Measurements from ENCODE around the gene PLXNB2. TPM values are rescaled to one million over a fixed set of nuclear protein-coding genes. Genes with fewer than 3 reads are reported as not detected.

The PLXNB2 gene
- total RNA-seq, 1 experiment from 2014 or later, result 236 TPM

- Histone ChIP-seq H4K20me1 (ENCODE audit: insufficient read depth) (no peaks in the 10 kb centered on the region), H3K9me3 (ENCODE audit: control insufficient read depth in 1 of 2, insufficient read depth in 1 of 2, low read depth in 1 of 2, low read length in 2 of 2) (no peaks in the 10 kb centered on the region), H3K9ac (ENCODE audit: low read length) (no peak overlapping the region), H3K36me3 (ENCODE audit: control insufficient read depth in 1 of 2, insufficient read depth in 2 of 2, low read length in 2 of 2) (no peaks in the 10 kb centered on the region), H2AFZ (ENCODE audit: low read depth, low read length, poor library complexity, severe bottlenecking) (no peak overlapping the region), H3K4me3 (replicated peaks in 1 of 2; ENCODE audit: low read depth in 1 of 2, low read length in 2 of 2) (no peak overlapping the region), H3K4me2 (ENCODE audit: low read length) (peak overlapping the region; percentile 33), H3K9me2 (ENCODE audit: insufficient read depth) (no peaks in the 10 kb centered on the region), H3K27ac (ENCODE audit: low read depth, low read length) (no peak overlapping the region; the same call in 1 of the 2 replicates), H3K4me1 (ENCODE audit: control insufficient read depth in 1 of 2, insufficient read depth in 2 of 2, low read length in 2 of 2) (peaks cover 0 to 14% of the 10 kb centered on the region in 2 experiments; a peak in 2 of 4 replicates), H3K27me3 (ENCODE audit: insufficient read depth, low read length) (no peaks in the 10 kb centered on the region), H3K79me2 (ENCODE audit: insufficient read depth, low read length) (no peaks in the 10 kb centered on the region)
- CTCF ChIA-PET, result no interaction called here
- POLR2A ChIA-PET, result interaction anchor here (1.3 kb wide), 1 partner anchor 8 kb away, joined by 3 read pairs; no protein-coding TSS in a partner anchor
- BruUV-seq (replicated peaks), result no TSS peak
- ATAC-seq (peak; percentile 87), DNase-seq (ENCODE audit: low read depth, low spot score) (no peak)
- intact Hi-C loops (cut with micrococcal nuclease), result no loop called here
- RAD21 ChIA-PET (ENCODE audit: low non-redundant PET in 1 of 2, low total read pairs in 2 of 2, uncharacterized antibody in 2 of 2, unreplicated experiment in 2 of 2), result no interaction called here
- TF ChIP-seq SIN3A (IDR thresholded peaks at IDR 0.05; ENCODE audit: low read depth) (no peak), EGR1 (IDR thresholded peaks at IDR 0.05; ENCODE audit: low read depth) (no peak), ZNF274 (IDR thresholded peaks at IDR 0.05; ENCODE audit: low read depth, low read length) (no peak), JUND (IDR thresholded peaks at IDR 0.05) (no peak), POLR2AphosphoS5 (IDR thresholded peaks at IDR 0.05; ENCODE audit: low read depth, low read length) (no peak), SP1 (IDR thresholded peaks at IDR 0.05; ENCODE audit: low read depth) (no peak), TCF7L2 (IDR thresholded peaks at IDR 0.05; ENCODE audit: borderline replicate concordance, extremely low read depth, insufficient read depth, insufficient read length) (no peak), SRF (IDR thresholded peaks at IDR 0.05; ENCODE audit: low read depth) (no peak), ZFX (IDR thresholded peaks at IDR 0.05) (no peak)
- TF ChIP-seq, protein P1, sequence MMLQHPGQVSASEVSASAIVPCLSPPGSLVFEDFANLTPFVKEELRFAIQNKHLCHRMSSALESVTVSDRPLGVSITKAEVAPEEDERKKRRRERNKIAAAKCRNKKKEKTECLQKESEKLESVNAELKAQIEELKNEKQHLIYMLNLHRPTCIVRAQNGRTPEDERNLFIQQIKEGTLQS (IDR thresholded peaks at IDR 0.05), result no peak
- TF ChIP-seq, protein P2, sequence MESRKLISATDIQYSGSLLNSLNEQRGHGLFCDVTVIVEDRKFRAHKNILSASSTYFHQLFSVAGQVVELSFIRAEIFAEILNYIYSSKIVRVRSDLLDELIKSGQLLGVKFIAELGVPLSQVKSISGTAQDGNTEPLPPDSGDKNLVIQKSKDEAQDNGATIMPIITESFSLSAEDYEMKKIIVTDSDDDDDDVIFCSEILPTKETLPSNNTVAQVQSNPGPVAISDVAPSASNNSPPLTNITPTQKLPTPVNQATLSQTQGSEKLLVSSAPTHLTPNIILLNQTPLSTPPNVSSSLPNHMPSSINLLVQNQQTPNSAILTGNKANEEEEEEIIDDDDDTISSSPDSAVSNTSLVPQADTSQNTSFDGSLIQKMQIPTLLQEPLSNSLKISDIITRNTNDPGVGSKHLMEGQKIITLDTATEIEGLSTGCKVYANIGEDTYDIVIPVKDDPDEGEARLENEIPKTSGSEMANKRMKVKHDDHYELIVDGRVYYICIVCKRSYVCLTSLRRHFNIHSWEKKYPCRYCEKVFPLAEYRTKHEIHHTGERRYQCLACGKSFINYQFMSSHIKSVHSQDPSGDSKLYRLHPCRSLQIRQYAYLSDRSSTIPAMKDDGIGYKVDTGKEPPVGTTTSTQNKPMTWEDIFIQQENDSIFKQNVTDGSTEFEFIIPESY (IDR thresholded peaks at IDR 0.05; ENCODE audit: extremely low read depth, insufficient replicate concordance, low read length), result no peak
These were observed 7.2 kb upstream of the PLXNB2 start for GRCh38 chr22:50314455-50315288.
